ENCODE results near the gene IFT43. TPM values are rescaled to one million over a fixed set of nuclear protein-coding genes. Genes with fewer than 3 reads are reported as not detected.

Gene IFT43
- 22.6 and 34.1 TPM in 2 replicates for total RNA-seq

DNA sequence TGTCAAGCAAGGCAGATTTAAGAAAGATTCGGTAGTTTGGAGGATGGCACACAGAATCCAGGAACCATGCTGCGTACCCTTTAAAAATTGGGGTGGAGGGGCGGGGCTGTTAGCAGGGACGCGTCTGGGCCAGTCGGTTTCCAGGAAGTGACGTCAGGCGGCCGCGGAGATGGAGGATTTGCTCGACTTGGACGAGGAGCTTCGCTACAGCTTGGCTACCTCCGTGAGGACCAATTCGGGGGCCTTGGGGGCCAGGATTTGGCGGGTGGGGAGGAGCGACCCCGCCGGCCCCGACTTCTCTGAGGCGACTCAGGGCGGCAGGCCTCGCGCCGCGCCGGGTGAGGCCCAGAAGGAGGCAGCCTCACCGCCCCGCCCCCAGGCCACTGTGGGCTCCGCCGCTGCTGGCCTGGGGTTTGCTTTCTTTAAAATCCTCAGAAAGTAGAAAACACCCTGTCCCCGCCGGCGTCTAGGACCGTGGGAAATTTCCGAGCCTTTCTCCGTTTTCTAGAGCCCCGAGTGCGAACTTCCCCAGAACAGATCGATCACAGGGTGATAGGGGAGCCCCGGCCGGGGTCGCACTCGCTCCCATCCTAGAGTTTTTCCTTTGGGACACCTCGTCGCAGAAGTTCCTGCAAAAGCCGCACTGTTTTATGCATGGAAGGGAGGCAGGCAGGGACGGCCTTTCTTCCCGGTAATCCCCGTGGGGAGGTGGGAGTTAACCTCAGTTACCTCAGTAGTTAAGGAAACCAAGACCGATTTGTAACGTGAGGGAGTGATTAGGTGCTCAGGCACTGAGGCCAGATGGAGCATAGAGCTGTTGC, at the start of gene IFT43:
Gene IFT43 (plus strand): TSS at position 146 of the 821 bp plus-strand sequence. CDS start 24 bp downstream, at position 170.

GRCh38 chr14:75981426-75982265, 3.9 kb upstream of the IFT43 start, which contains the start of gene TGFB3:
Gene TGFB3 (minus strand): TSS chr14:75981995. CDS start chr14:75980893, 1,102 bp downstream.

Other genes with a start within 250 kb of the IFT43 start
- gene TGFB3, start 3.8 kb upstream of the IFT43 start, total RNA-seq = 5.1 and 6.5 TPM in 2 replicates
- 69.8 and 87.7 TPM in 2 replicates for gene GPATCH2L, start 166.2 kb downstream of the IFT43 start, total RNA-seq

Data from smooth muscle cell of the umbilical artery (primary cell).